ENCODE results near the gene DOCK4.

Gene DOCK4

DNA sequence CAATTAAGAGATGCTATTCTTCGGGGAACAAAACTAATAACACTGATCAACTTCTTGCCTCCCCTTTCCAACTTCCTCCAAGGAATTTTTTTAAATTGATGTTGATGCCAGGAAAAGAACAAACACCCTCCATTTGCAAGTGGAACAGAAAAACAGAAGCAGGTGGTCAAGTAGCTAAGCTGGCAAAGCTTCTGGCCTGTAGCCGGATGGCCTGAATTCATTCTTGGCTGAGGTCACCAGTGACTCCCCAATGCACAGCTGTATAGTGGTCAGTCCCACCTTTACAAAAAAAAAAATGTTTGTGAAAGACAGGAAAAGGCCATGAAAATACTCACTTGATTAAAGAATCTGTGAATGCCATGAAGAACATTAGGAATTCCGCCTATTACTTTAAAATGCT lies 39.1 kb downstream of the DOCK4 start:
- DNase-seq, result no peak
- H3K4me3 Mint-ChIP-seq, result no peak overlapping the region
- no peaks in the 10 kb centered on the region for H3K36me3 Mint-ChIP-seq (ENCODE audit: low read depth)
- H3K27me3 Mint-ChIP-seq, result peaks cover 26% of the 10 kb centered on the region
- no peaks in the 10 kb centered on the region for H3K9me3 Mint-ChIP-seq
- H3K4me1 Mint-ChIP-seq (ENCODE audit: low read depth), result no peaks in the 10 kb centered on the region
- no peak overlapping the region for H3K27ac Mint-ChIP-seq

DNA sequence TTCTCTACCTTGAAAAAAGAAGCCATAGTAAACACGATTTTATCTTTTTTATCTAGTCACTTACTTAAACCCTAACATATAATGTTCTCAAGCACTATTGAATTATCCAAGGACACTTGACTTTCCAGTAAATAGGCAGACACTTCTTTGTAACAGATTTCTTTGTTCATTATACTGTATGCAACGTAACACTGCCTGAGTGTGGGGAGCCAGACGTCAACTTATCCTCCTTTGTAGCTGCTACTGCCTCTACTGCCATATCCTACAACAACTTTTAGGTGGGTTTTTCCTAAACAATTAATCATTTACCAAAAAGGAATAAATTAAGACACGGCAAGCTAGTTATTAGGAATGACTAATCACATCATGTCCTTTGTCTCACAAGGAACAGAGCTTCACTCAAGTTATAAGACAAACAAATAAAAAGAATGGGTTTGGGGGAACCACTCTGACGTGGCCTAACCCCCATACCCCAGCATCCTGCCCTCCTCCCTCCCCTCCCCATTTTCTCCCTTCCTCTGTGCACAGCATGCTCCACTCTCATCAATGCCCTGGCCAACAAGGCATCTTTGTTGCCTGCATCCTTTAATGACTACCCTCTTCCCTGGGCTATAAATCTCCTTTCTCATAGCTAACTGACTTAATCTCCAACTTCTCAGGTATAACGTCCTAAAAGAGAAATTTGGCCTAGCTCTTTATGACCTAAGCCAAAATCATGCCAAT lies 43.3 kb downstream of the DOCK4 start:
- no peaks in the 10 kb centered on the region for H3K4me1 Mint-ChIP-seq (ENCODE audit: low read depth)

DNA sequence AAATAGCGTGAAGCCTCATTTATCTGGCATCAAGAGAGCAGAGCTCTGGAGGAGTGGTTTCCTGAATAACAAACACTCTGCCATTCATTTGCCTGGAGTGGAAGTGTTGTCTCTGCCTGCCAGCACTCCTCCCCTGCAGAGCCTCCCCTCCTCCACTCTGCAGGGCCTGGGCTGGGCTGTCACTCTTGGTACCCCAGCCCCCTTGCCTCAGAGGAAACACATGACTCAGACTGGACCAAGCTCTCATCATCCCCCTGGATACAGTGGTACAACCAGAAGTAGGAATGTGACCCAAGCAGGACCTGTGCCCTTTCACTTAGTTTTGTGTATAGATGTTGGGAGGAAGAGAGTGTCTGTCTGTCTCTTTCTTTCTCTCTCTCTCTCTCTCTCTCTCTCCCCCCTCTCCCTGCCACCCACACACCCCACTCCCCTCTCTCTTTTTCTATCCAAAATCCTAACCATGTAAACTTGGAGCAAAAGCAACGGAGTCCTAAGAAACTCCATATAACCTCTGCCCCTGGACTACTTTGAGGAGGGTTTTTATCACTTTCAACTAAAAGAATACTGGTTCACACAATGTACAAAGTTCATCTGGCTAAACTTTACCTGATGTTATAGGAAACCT lies 43.9 kb downstream of the DOCK4 start:
- Mint-ChIP-seq H3K36me3 (ENCODE audit: low read depth) (no peaks in the 10 kb centered on the region), H3K27ac (no peak overlapping the region), H3K4me1 (ENCODE audit: low read depth) (no peaks in the 10 kb centered on the region), H3K4me3 (no peak overlapping the region), H3K9me3 (no peaks in the 10 kb centered on the region), H3K27me3 (peaks cover 10% of the 10 kb centered on the region)
- DNase-seq, result no peak

More for the DNA sequence above, 43.3 kb downstream of the DOCK4 start:
- Mint-ChIP-seq H3K27me3 (peaks cover 10% of the 10 kb centered on the region), H3K4me3 (no peak overlapping the region), H3K9me3 (no peaks in the 10 kb centered on the region), H3K36me3 (ENCODE audit: low read depth) (no peaks in the 10 kb centered on the region), H3K27ac (no peak overlapping the region)
- no peak for DNase-seq

DNA sequence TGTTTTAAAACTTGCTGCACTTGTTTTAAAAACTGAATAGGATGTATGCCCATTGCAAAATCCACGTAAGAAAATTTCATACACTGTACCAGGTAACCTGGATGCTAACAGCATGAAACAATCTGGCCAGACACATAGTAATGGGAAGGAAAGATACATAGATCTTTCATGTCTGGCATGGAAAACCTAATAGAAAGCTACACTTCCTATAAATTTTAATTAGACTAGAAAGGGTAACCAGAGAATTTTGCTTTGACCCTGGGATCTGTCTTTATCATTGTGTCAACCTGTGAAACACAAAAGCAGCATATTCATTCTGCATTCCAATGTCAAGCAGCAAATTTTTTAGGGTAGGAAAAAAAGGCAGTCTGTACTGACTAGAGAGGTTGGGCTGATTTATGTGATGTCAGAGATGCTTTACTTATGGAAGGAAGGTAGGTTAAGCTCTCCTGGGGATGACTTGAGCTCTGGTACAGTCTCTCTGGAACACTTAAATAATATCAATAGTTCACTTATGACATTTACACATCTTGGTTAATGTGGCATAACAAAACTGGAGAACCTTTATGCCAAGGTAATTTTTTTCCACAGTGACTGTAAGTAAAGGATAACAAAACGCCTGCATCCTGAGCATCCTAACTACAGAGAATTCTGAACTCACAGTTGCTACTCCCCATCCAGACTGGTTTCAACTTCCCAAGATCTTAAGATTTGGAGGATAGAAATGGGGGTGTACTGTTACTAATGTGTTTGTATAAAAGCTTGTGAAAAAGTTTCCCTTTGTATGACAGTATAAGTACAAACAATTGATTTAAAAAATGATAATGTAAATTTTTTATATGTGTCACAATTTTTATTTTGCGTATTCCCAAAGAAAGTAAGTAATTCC lies 44.7 kb downstream of the DOCK4 start:
- Mint-ChIP-seq H3K36me3 (ENCODE audit: low read depth) (no peaks in the 10 kb centered on the region), H3K27me3 (peaks cover 10% of the 10 kb centered on the region), H3K4me1 (ENCODE audit: low read depth) (peaks cover 2% of the 10 kb centered on the region), H3K27ac (no peak overlapping the region), H3K9me3 (no peaks in the 10 kb centered on the region), H3K4me3 (no peak overlapping the region)
- DNase-seq, result no peak

DNA sequence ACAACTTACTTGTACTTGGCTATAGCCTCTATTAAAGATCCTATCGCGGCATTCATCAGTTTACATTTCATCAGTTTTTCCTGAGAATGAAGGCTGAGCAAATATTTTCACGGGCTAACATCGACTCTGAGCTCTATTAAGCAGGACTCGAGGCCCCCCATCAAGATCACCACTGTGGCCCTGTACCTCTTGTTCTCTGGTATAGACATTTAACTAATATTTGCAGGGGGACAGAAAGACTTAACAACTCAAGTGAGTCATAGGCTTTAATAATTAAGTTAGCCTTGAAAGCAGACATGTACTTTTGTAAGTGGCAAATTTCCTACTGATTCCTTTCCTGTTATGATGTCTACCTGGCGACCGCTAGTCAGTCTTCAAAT lies 45.4 kb downstream of the DOCK4 start:
- H3K9me3 Mint-ChIP-seq, result no peaks in the 10 kb centered on the region
- peaks cover 2% of the 10 kb centered on the region for H3K4me1 Mint-ChIP-seq (ENCODE audit: low read depth)
- H3K27me3 Mint-ChIP-seq, result peaks cover 13% of the 10 kb centered on the region
- no peak for DNase-seq
- no peak overlapping the region for H3K27ac Mint-ChIP-seq
- H3K36me3 Mint-ChIP-seq (ENCODE audit: low read depth), result no peaks in the 10 kb centered on the region
- no peak overlapping the region for H3K4me3 Mint-ChIP-seq

DNA sequence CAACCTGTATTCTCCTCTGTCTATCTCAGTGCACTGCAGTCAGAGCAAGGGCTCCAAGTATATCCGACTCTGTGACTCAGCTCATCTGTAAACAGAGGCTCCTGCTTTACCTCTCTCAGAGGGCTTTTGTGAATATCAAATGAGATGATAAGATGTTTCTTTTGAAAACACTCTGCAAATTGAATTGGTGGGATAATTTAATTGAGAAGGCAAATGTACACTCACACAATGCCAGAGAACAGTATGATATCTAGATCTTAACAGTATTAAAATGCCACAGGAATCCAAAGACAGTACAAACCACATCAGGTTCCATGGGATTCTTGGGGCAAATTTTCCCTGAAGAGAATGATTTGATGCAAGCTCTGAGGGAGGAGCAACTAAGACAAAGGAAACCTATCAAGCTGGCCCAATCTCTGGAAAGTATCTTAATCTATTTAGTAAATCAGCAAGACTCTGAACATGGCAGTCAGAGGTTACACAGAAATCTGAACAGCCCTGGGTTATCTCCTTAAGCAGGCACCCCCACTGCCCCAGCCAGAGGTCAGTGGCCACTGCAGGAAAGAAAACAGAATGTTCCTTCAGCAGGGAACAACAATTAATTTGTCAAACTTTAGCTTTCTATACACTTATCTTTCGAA lies 45.9 kb downstream of the DOCK4 start:
- H3K36me3 Mint-ChIP-seq (ENCODE audit: low read depth), result no peaks in the 10 kb centered on the region
- no peaks in the 10 kb centered on the region for H3K9me3 Mint-ChIP-seq
- H3K27me3 Mint-ChIP-seq, result peaks cover 16% of the 10 kb centered on the region
- H3K4me3 Mint-ChIP-seq, result no peak overlapping the region
- peaks cover 2% of the 10 kb centered on the region for H3K4me1 Mint-ChIP-seq (ENCODE audit: low read depth)
- no peak for DNase-seq
- H3K27ac Mint-ChIP-seq, result no peak overlapping the region

DNA sequence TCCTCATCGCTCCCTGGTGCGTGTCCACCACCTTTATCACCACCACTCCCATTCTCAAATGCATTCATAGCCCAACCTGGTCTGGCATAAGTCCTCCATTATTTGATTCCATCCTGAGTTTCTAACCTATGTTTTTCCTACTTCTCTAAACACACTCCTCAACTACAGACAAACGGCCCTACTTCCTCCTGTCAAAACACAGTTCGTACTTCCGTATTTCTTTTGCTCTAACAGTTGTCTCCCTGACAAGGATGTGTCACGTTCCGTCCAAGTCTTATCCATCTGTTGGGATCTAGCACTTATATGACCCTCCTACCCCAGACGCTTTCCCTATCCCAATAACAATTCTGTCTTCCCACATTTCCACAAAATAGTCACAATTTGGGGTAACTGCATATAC lies 46.8 kb downstream of the DOCK4 start:
- Mint-ChIP-seq H3K27me3 (peaks cover 21% of the 10 kb centered on the region), H3K36me3 (ENCODE audit: low read depth) (no peaks in the 10 kb centered on the region), H3K4me1 (ENCODE audit: low read depth) (peaks cover 2% of the 10 kb centered on the region), H3K27ac (no peak overlapping the region), H3K4me3 (no peak overlapping the region), H3K9me3 (no peaks in the 10 kb centered on the region)
- DNase-seq, result no peak

DNA sequence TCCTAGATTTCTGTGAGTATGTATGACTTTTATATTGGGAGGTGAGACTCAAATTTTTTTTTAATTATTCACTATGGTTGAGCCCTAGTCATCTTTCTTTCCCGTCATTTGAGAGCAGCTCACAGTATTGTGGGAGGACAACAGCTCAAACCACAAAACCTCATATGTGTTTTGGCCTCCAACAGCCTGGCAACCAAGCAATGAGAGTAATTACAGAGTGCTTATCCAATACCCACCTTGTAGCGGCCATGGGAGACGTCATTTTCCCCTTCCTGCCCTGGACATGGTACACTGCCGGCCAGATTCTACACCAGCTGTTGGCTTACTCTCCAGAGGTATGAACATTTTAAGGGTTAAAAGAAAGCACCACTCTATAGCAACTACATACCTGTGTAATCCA lies 49.1 kb downstream of the DOCK4 start:
- DNase-seq, result no peak
- Mint-ChIP-seq H3K9me3 (no peaks in the 10 kb centered on the region), H3K36me3 (ENCODE audit: low read depth) (no peaks in the 10 kb centered on the region)

DNA sequence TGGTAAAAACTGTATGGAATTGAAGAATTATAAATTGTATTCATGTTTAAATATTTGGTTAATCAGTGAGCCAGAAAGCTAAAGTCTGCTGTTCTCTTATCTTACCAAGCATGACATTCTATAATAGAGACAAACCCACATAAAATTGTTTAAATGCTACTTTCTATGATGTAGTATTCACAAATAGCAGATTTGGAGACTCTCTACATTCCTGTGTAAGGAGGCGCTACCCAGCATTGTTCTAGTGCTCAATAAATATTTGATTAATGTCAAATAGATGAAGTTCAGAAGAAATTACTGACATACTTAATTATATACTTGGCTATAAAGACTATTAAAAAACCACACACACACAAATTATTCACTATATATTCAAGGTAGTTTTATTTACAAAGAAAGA lies 49.8 kb downstream of the DOCK4 start:
- no peak for DNase-seq
- no peaks in the 10 kb centered on the region for H3K36me3 Mint-ChIP-seq (ENCODE audit: low read depth)
- H3K27me3 Mint-ChIP-seq, result peaks cover 20% of the 10 kb centered on the region
- H3K9me3 Mint-ChIP-seq, result no peaks in the 10 kb centered on the region
- no peak overlapping the region for H3K4me3 Mint-ChIP-seq
- H3K27ac Mint-ChIP-seq, result no peak overlapping the region
- H3K4me1 Mint-ChIP-seq (ENCODE audit: low read depth), result peaks cover 2% of the 10 kb centered on the region

More for the DNA sequence above, 49.1 kb downstream of the DOCK4 start:
- Mint-ChIP-seq H3K4me3 (no peak overlapping the region), H3K4me1 (ENCODE audit: low read depth) (peaks cover 2% of the 10 kb centered on the region), H3K27me3 (peaks cover 18% of the 10 kb centered on the region), H3K27ac (no peak overlapping the region)

DNA sequence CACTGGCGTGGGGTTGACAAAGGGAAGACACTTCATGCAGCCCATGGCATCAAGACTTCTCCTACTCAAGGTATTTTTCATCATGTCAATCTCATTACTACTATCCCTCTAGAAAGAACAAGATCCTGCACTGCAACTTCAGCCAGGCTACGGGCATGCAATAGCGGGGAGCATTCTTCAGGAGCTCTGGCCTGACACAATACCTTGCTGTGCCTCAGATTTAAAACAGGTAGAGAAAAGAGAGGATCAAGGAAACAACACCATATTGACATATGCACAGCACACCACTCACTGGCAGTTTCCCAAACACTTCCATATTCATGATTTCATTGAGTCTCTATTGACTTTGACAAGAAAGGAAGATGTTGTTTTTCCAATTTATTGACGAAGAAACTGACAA lies 51.5 kb downstream of the DOCK4 start:
- Mint-ChIP-seq H3K36me3 (ENCODE audit: low read depth) (no peaks in the 10 kb centered on the region), H3K4me1 (ENCODE audit: low read depth) (peaks cover 2% of the 10 kb centered on the region), H3K27me3 (peaks cover 30% of the 10 kb centered on the region), H3K27ac (no peak overlapping the region), H3K4me3 (no peak overlapping the region), H3K9me3 (no peaks in the 10 kb centered on the region)
- no peak for DNase-seq

DNA sequence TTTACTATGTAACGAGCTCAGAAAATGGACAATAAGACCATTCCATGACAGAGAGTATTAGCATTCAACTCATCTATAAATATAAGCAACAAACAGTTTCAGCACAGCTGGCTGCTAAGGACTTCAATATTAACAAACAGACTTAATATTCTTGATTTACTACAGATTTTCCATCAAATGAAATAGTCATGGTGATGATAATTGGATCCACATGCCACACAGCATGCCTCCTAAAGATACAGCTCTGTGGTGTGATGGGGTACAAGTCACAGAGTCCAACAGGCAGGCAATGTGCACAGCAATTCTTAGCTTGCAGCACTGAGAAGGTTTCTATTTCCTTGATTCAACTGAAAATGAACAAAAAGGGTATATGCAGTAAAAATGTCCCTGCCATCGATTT lies 54.0 kb downstream of the DOCK4 start:
- no peaks in the 10 kb centered on the region for H3K36me3 Mint-ChIP-seq (ENCODE audit: low read depth)
- peaks cover 2% of the 10 kb centered on the region for H3K4me1 Mint-ChIP-seq (ENCODE audit: low read depth)
- H3K4me3 Mint-ChIP-seq, result no peak overlapping the region
- no peak overlapping the region for H3K27ac Mint-ChIP-seq
- H3K27me3 Mint-ChIP-seq, result peaks cover 41% of the 10 kb centered on the region
- no peak for DNase-seq
- H3K9me3 Mint-ChIP-seq, result no peaks in the 10 kb centered on the region

DNA sequence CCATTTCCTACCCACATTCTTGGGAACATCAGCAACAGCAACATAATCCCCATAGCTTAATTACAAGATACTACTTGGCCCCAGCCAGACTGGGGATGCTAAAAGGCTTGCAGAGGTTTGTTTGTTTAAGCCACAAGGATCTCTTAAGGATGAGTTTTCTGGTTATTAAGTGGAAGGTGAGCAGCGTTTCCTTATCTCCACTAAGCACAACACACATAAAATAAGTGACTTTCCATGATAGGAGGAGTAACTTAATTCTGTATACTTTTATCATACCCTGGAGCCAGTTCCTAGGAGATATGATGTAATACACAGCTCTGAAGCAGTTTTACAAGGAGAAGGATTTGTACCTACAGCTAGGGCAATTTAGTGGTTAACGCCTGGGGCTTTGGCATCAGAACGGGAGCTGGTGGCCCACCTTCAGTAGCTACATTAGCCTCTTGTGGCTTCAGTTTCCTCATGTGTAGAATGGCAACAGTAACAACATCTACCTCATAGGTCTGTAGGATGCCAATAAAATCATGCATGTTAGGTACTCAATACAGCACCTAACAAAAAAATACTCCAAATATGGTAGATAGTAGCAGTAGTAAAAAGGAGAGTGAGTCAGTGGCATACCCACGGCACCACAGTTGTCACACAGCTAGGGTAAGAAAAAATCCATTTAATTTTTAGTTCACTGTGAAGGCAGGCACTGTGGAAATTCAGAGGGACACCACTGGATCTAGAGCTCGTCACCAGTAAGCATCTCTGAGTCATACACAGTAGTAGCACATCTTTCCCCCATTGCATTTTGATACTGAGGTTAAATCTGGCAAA lies 55.2 kb downstream of the DOCK4 start:
- H3K27ac Mint-ChIP-seq, result no peak overlapping the region
- no peak overlapping the region for H3K4me3 Mint-ChIP-seq
- H3K4me1 Mint-ChIP-seq (ENCODE audit: low read depth), result no peaks in the 10 kb centered on the region
- H3K9me3 Mint-ChIP-seq, result no peaks in the 10 kb centered on the region
- peaks cover 39% of the 10 kb centered on the region for H3K27me3 Mint-ChIP-seq
- DNase-seq, result no peak
- H3K36me3 Mint-ChIP-seq (ENCODE audit: low read depth), result no peaks in the 10 kb centered on the region

DNA sequence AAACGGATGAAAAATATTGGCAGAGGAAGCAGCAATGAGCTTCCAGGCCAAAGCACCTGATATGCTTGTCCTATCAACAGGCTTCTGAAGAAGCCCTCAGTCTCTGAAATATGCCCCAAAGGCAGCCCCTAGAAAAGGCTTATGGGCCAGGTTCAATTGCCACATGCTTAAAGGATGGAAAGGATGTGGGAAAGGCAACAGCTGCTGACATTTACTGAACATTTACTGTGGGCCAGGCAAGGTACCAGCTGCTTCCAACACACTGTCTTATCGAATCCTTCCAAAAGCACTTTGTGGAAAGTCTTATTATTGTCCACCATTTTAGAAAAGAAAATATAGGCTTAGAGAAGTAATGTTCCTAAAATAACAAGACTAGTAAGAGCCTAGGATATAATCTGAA lies 56.5 kb downstream of the DOCK4 start:
- Mint-ChIP-seq H3K9me3 (no peaks in the 10 kb centered on the region), H3K4me1 (ENCODE audit: low read depth) (no peaks in the 10 kb centered on the region), H3K27me3 (peaks cover 33% of the 10 kb centered on the region), H3K36me3 (ENCODE audit: low read depth) (no peaks in the 10 kb centered on the region), H3K27ac (no peak overlapping the region), H3K4me3 (no peak overlapping the region)
- no peak for DNase-seq

DNA sequence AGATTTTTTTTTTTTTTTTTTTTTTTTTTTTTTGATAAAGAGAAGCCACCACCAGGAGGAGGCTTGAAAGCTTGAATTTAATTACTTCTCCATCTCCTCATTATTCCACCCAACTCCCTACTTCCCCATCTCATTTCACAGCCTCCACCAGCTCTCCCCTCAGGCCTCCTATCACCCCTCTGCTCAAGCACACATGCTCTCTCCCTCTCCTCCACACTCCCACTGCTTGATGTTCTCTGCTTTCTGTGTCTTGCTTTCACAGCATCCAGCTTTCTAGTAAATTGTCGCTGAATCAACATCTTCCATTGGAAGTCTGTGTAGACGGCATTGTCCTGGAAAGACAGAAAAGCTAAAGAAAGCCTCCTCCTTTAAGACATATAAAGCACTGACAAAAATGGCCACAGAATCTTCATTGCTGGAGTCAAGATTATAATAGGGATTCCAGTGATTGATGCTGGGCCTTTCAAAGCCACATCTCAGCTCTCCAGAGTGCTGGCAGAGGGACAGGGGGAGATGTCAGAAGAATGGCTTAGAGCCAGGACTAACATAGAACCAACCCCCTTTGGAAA lies 58.3 kb downstream of the DOCK4 start:
- Mint-ChIP-seq H3K4me3 (no peak overlapping the region), H3K27me3 (peaks cover 29% of the 10 kb centered on the region), H3K36me3 (ENCODE audit: low read depth) (no peaks in the 10 kb centered on the region), H3K27ac (no peak overlapping the region), H3K9me3 (no peaks in the 10 kb centered on the region), H3K4me1 (ENCODE audit: low read depth) (no peaks in the 10 kb centered on the region)
- no peak for DNase-seq
